ENCODE results near the gene COL24A1. TPM values are rescaled to one million over a fixed set of nuclear protein-coding genes. Genes with fewer than 3 reads are reported as not detected.

COL24A1 gene
- total and polyA plus RNA-seq, 2 of the 8 experiments (the other 6 are each of a cell fraction or from before 2014, with no cell fraction given), result 0.23 to 1.1 TPM

DNA sequence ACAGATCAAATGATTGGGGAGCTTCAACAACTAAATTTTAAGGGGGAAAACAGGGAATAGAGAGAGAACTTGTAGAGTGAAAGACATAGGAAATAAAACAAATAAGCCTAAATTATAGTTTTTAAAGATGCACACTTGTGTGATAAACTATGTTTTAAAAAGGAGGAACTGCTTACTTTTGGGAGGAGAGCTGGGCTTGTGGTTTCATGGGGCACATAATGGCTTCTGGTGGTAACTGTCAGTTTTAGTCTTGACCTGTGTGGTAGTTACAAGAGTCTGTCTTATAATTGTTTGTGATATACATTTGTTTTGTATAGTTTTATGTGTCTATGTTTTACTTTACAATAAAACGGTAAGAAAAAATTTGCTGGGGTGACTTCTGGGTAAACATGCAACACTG is 165.3 kb downstream of the COL24A1 start:
- Histone ChIP-seq H4K20me1 (replicated peaks in 1 of 2; ENCODE audit: control insufficient read depth in 1 of 2, insufficient read depth in 2 of 2, low read length in 2 of 2) (no peaks in the 10 kb centered on the region), H2AFZ (ENCODE audit: low read length) (no peak overlapping the region), H2AK5ac (ENCODE audit: low read depth, low read length) (no peak overlapping the region), H4K5ac (ENCODE audit: insufficient read length, low read depth, low read length) (no peak overlapping the region), H4K91ac (replicated peaks; ENCODE audit: insufficient read length, low read length) (no peak overlapping the region), H3K27ac (ENCODE audit: low read depth, low read length) (no peak overlapping the region), H3K23me2 (ENCODE audit: low read depth, low read length) (no peaks in the 10 kb centered on the region), H2BK20ac (ENCODE audit: low read length) (no peak overlapping the region), H2BK15ac (ENCODE audit: low read length) (no peak overlapping the region), H3K79me1 (ENCODE audit: low read depth, low read length) (no peaks in the 10 kb centered on the region), H2BK120ac (replicated peaks; ENCODE audit: low read depth, low read length) (no peak overlapping the region), H4K8ac (ENCODE audit: extremely low read depth, insufficient read depth, low read length) (no peak overlapping the region), H3K9me3 (ENCODE audit: insufficient read depth in 2 of 2, low read depth in 1 of 2, low read length in 1 of 2) (no peaks in the 10 kb centered on the region), H2BK5ac (ENCODE audit: low read depth, low read length) (no peak overlapping the region), H2BK12ac (ENCODE audit: low read depth, low read length) (no peak overlapping the region), H3K56ac (replicated peaks; ENCODE audit: insufficient read length, low read depth, low read length) (no peak overlapping the region), H3K79me2 (ENCODE audit: control insufficient read depth in 1 of 2, insufficient read depth in 2 of 2, low read length in 2 of 2) (no peaks in the 10 kb centered on the region), H3K4me1 (replicated peaks in 1 of 4; ENCODE audit: control insufficient read depth in 3 of 4, insufficient read depth in 4 of 4, low read length in 3 of 4) (no peaks in the 10 kb centered on the region), H3K9ac (replicated peaks in 1 of 4; ENCODE audit: extremely low read depth in 1 of 4, low read depth in 3 of 4, low read length in 3 of 4) (no peak overlapping the region), H3K4me3 (ENCODE audit: extremely low read depth in 1 of 4, insufficient read depth in 2 of 4, low read depth in 3 of 4, low read length in 4 of 4) (no peak overlapping the region), H3K18ac (ENCODE audit: extremely low read depth, low read length) (no peak overlapping the region), H3K4ac (replicated peaks; ENCODE audit: insufficient read length, low read depth, low read length) (no peak overlapping the region), H3K4me2 (ENCODE audit: insufficient read depth in 1 of 2, low read depth in 2 of 2, low read length in 2 of 2) (no peak overlapping the region), H3K27me3 (replicated peaks in 1 of 4; ENCODE audit: control insufficient read depth in 3 of 4, extremely low read depth in 1 of 4, insufficient read depth in 3 of 4, low read length in 3 of 4) (no peaks in the 10 kb centered on the region), H3K23ac (ENCODE audit: insufficient read length) (no peak overlapping the region), H3K36me3 (ENCODE audit: control insufficient read depth in 2 of 4, insufficient read depth in 4 of 4, low read length in 3 of 4) (no peaks in the 10 kb centered on the region), H3K14ac (ENCODE audit: insufficient read length) (no peak overlapping the region)
- no peak for DNase-seq (ENCODE audit: low read depth in 1 of 2, low spot score in 2 of 2)
- WGBS, 2 experiments (ENCODE audit: extremely low coverage in 1 of 2, insufficient coverage in 1 of 2, insufficient read length in 1 of 2, insufficient replicate concordance in 2 of 2, low coverage in 1 of 2, low lambda C conversion rate in 2 of 2, missing lambda C conversion rate in 1 of 2), result 90% methylated on average over 1 of the region's 1 CpG; no CpG with 5 or more reads in 1 of the 2 experiments
- FAIRE-seq, result no peak
- POLR2A ChIA-PET (ENCODE audit: partially characterized antibody), result no interaction called here
- TF ChIP-seq TEAD4 (IDR thresholded peaks at IDR 0.05; ENCODE audit: low read depth, low read length), result no peak
- TF ChIP-seq SP1 (IDR thresholded peaks at IDR 0.05; ENCODE audit: low read depth, low read length), result no peak
- no peak for TF ChIP-seq SUZ12 (IDR thresholded peaks at IDR 0.05; ENCODE audit: low read length)
- TF ChIP-seq, protein P1, sequence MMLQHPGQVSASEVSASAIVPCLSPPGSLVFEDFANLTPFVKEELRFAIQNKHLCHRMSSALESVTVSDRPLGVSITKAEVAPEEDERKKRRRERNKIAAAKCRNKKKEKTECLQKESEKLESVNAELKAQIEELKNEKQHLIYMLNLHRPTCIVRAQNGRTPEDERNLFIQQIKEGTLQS (IDR thresholded peaks at IDR 0.05; ENCODE audit: insufficient read depth, low read depth, low read length), result no peak
- no peak for TF ChIP-seq JUN (IDR thresholded peaks at IDR 0.05; ENCODE audit: low read depth, low read length)
- no peak for TF ChIP-seq POU5F1 (IDR thresholded peaks at IDR 0.05; ENCODE audit: low read depth, low read length)
- CTCF ChIA-PET (ENCODE audit: partially characterized antibody), result interaction anchor here (0.6 to 1.7 kb wide), 3 partner anchors 14 to 27 kb away, joined by 3 to 4 read pairs (median 3); no protein-coding TSS in a partner anchor

Data from H1 (cell line).